OCI-LY1 (cell line): ENCODE data around the gene PAM.
A peak's percentile ranks its signal among the peaks of the same experiment; 100 is the strongest.

Source experiments
- H2AFZ ChIP-seq: fragments of 200-600 bp; sonication (generic), shearing (Covaris generic); 2 replicates; pipeline ENCODE4 v1.6.0; 2014; ENCODE audit warnings: antibody characterized with exemption, mild to moderate bottlenecking, low read length
- H3F3A ChIP-seq: fragments of 200-600 bp; sonication (generic), shearing (Covaris generic); 2 replicates; pipeline ENCODE4 v1.6.0; 2014; ENCODE audit warnings: mild to moderate bottlenecking, antibody characterized with exemption, low read length, moderate library complexity; ENCODE audit not compliant: insufficient read depth
- H3K27ac ChIP-seq: fragments of 200-600 bp; sonication (generic); 2 replicates; pipeline ENCODE4 v1.5.1; 2014; ENCODE audit warnings: low read length, mixed run types, mild to moderate bottlenecking, low read depth; ENCODE audit not compliant: poor library complexity, severe bottlenecking
- H3K27me3 ChIP-seq: fragments of 200-600 bp; sonication (generic); 2 replicates; pipeline ENCODE4 v1.6.0; 2014; ENCODE audit warnings: antibody characterized with exemption, mild to moderate bottlenecking, low read length, moderate library complexity; ENCODE audit not compliant: insufficient read depth
- H3K36me3 ChIP-seq: fragments of 200-600 bp; sonication (generic); 2 replicates; pipeline ENCODE4 v1.6.1; 2014; ENCODE audit warnings: mild to moderate bottlenecking, antibody characterized with exemption, low read length, moderate library complexity, mixed read lengths; ENCODE audit not compliant: insufficient read depth
- H3K4me1 ChIP-seq: fragments of 200-600 bp; sonication (generic); 2 replicates; pipeline ENCODE4 v1.5.1; 2014; ENCODE audit warnings: mild to moderate bottlenecking, low read length, moderate library complexity; ENCODE audit not compliant: insufficient read depth, severe bottlenecking
- H3K4me2 ChIP-seq: fragments of 200-600 bp; sonication (generic), shearing (Covaris generic); 2 replicates; pipeline ENCODE4 v1.6.1; 2014; ENCODE audit warnings: low read length
- H3K4me3 ChIP-seq: fragments of 200-600 bp; sonication (generic); 2 replicates; pipeline ENCODE4 v1.5.1; 2014; ENCODE audit warnings: low read length, low read depth, mild to moderate bottlenecking, mixed read lengths; ENCODE audit not compliant: poor library complexity, severe bottlenecking
- H3K79me2 ChIP-seq: fragments of 200-600 bp; shearing (Covaris generic); 2 replicates; pipeline ENCODE4 v1.6.1; 2016; ENCODE audit warnings: mixed run types, low read length, mixed read lengths; ENCODE audit not compliant: insufficient read depth
- H3K9ac ChIP-seq: fragments of 200-600 bp; sonication (generic), shearing (Covaris generic); 2 replicates; pipeline ENCODE4 v1.6.1; 2014; ENCODE audit warnings: mild to moderate bottlenecking, low read length, mixed read lengths
- H3K9me2 ChIP-seq: fragments of 200-600 bp; sonication (generic), shearing (Covaris generic); 2 replicates; pipeline ENCODE4 v1.6.1; 2014; ENCODE audit warnings: low read depth, mild to moderate bottlenecking, low read length, mixed read lengths
- H3K9me3 ChIP-seq: fragments of 200-600 bp; shearing (Covaris generic); 2 replicates; pipeline ENCODE4 v1.6.1; 2014; ENCODE audit warnings: low read length, mixed read lengths
- H4K20me1 ChIP-seq: fragments of 200-600 bp; sonication (generic), shearing (Covaris generic); 2 replicates; pipeline ENCODE4 v1.6.0; 2016; ENCODE audit warnings: mild to moderate bottlenecking, low read length; ENCODE audit not compliant: insufficient read depth
- EZH2 ChIP-seq: fragments of 200-600 bp; sonication (generic), shearing (Covaris generic); IDR thresholded peaks from 2 replicates; pipeline ENCODE4 v1.8.0; 2017; ENCODE audit warnings: borderline replicate concordance, mixed run types, mild to moderate bottlenecking, antibody characterized with exemption, low read length, moderate library complexity, mixed read lengths
- TF ChIP-seq, protein P1 (sequence below): fragments of 200-600 bp; sonication (generic), shearing (Covaris generic); IDR thresholded peaks from 2 replicates; pipeline ENCODE4 v1.5.1; 2017; ENCODE audit warnings: mild to moderate bottlenecking, antibody characterized with exemption, low read length, moderate library complexity, mixed read lengths

PAM gene

DNA sequence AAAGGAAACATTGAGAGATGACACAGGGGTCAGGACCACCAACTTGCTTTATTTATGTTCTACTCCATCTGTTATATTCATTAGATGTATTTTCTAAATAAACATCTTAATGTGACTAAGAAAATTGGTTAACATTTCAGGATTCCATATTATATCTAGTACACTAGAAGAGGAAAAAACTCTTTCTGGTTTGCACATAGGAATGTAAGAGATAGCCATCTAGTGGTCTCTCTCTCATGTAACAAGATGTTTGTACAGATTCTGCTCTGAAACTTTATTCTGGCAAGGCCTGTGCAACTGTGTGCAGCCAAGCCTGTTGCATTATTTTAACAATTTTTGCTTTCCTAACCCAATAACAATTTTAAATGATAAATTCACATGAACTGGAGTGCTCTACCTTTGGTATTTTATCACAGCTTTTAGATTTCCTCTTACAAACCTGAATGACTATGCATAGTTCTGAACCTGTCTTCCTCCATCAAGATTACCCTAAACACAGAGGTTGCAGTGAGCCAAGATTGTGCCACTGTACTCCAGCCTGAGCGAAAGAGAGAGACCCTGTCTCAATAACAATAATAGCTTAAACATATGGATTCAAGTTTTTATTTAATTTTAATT is 216.7 kb downstream of the PAM start:
- no peaks in the 10 kb centered on the region for H3K4me1 ChIP-seq
- no peaks in the 10 kb centered on the region for H3K79me2 ChIP-seq
- no peaks in the 10 kb centered on the region for H3K9me2 ChIP-seq
- no peaks in the 10 kb centered on the region for H3K36me3 ChIP-seq
- no peaks in the 10 kb centered on the region for H3K27me3 ChIP-seq
- no peak overlapping the region for H3K4me2 ChIP-seq
- no peak overlapping the region for H3K27ac ChIP-seq
- no peak overlapping the region for H3K9ac ChIP-seq
- no peak overlapping the region for H3K4me3 ChIP-seq
- TF ChIP-seq, protein P1, sequence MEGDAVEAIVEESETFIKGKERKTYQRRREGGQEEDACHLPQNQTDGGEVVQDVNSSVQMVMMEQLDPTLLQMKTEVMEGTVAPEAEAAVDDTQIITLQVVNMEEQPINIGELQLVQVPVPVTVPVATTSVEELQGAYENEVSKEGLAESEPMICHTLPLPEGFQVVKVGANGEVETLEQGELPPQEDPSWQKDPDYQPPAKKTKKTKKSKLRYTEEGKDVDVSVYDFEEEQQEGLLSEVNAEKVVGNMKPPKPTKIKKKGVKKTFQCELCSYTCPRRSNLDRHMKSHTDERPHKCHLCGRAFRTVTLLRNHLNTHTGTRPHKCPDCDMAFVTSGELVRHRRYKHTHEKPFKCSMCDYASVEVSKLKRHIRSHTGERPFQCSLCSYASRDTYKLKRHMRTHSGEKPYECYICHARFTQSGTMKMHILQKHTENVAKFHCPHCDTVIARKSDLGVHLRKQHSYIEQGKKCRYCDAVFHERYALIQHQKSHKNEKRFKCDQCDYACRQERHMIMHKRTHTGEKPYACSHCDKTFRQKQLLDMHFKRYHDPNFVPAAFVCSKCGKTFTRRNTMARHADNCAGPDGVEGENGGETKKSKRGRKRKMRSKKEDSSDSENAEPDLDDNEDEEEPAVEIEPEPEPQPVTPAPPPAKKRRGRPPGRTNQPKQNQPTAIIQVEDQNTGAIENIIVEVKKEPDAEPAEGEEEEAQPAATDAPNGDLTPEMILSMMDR: peak; percentile 52
- no peak for TF ChIP-seq EZH2
- H4K20me1 ChIP-seq: no peaks in the 10 kb centered on the region
- no peaks in the 10 kb centered on the region for H3F3A ChIP-seq
- H2AFZ ChIP-seq: no peak overlapping the region
- no peaks in the 10 kb centered on the region for H3K9me3 ChIP-seq

DNA sequence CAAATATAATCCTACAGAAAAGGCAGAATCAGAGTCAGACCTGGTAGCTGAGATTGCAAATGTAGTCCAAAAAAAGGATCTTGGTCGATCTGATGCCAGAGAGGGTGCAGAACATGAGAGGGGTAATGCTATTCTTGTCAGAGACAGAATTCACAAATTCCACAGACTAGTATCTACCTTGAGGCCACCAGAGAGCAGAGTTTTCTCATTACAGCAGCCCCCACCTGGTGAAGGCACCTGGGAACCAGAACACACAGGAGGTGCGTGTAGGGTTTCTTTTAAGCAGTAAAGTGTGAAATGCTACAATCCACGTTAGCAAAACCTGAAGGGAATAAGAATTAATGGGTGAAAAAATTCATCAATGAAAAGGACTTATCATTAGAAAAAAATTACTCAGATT is 219.1 kb downstream of the PAM start:
- Histone ChIP-seq H3K27ac (no peak overlapping the region), H3K4me1 (no peaks in the 10 kb centered on the region), H3K36me3 (no peaks in the 10 kb centered on the region), H2AFZ (no peak overlapping the region), H3K27me3 (no peaks in the 10 kb centered on the region), H3K9me2 (no peaks in the 10 kb centered on the region), H3K9me3 (no peaks in the 10 kb centered on the region), H3F3A (no peaks in the 10 kb centered on the region), H3K9ac (no peak overlapping the region), H3K4me3 (no peak overlapping the region), H3K4me2 (no peak overlapping the region), H3K79me2 (no peaks in the 10 kb centered on the region), H4K20me1 (no peaks in the 10 kb centered on the region)
- TF ChIP-seq EZH2: no peak
- TF ChIP-seq, protein P1: no peak

DNA sequence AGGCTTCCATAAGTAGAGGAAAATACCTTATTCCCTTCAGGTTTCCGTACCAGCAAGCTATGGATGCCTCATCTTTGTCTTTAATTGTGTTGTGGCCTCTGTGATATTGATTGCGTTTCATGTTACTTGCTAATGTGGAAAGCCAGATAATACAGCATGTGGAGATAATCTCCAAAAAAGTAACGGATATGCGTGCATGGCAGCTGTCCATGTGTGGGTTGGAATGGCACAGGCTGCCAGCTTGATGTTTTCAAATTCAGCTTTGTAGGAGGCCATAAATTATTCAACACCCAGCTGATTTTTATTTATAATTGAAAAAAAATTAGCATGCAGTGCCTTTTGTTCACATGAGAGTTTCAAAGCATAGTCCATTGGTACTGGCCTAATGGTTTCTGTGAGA is 219.9 kb downstream of the PAM start:
- Histone ChIP-seq H4K20me1 (no peaks in the 10 kb centered on the region), H3K4me2 (no peak overlapping the region), H2AFZ (no peak overlapping the region), H3K36me3 (no peaks in the 10 kb centered on the region), H3K4me3 (no peak overlapping the region), H3K9me2 (no peaks in the 10 kb centered on the region), H3K27me3 (no peaks in the 10 kb centered on the region), H3K9ac (no peak overlapping the region), H3K79me2 (no peaks in the 10 kb centered on the region), H3K27ac (no peak overlapping the region), H3K9me3 (no peaks in the 10 kb centered on the region), H3K4me1 (no peaks in the 10 kb centered on the region), H3F3A (no peaks in the 10 kb centered on the region)
- TF ChIP-seq EZH2: no peak
- TF ChIP-seq, protein P1: no peak
